Esophagus squamous epithelium (tissue), 4 donors: ENCODE measurements around the gene DPYSL4.

Source experiments
- CTCF ChIP-seq, 6 experiments: fragments of 450-650 bp in 4 of 6; fragments of 200-600 bp in 2 of 6; sonication (generic) in 2 of 6; IDR thresholded peaks; one replicate each; pipeline ENCODE4 v1.5.1; 2016 to 2019; ENCODE audit warnings: antibody characterized with exemption in 6 of 6, mild to moderate bottlenecking in 4 of 6, moderate library complexity in 4 of 6
- POLR2A ChIP-seq, 4 donors: fragments of 450-650 bp; IDR thresholded peaks; one replicate each; pipeline ENCODE4 v1.6.1; 2017; ENCODE audit warnings: antibody characterized with exemption in 4 of 4, mild to moderate bottlenecking in 4 of 4, moderate library complexity in 3 of 4

GRCh38 chr10:132200344-132201110 lies 13.8 kb downstream of the DPYSL4 start:
- TF ChIP-seq CTCF (IDR thresholded peaks at IDR 0.05) (no peak), POLR2A (IDR thresholded peaks at IDR 0.05) (no peak)
